Progenitor cell of endocrine pancreas (in vitro differentiated cells): Measurements from ENCODE around the gene SFTPD. TPM values are rescaled to one million over a fixed set of nuclear protein-coding genes. Genes with fewer than 3 reads are reported as not detected.

Experiments
- DNase-seq: peaks from one replicate; pipeline ENCODE4 v3.0.0; 2021; ENCODE audit warnings: low spot score; ENCODE audit not compliant: unreplicated experiment
- H3K27ac Mint-ChIP-seq: 2 replicates; pipeline ENCODE4 v1.8.0; 2021; ENCODE audit warnings: mild to moderate bottlenecking, moderate library complexity, mixed read lengths
- H3K27me3 Mint-ChIP-seq: 2 replicates; pipeline ENCODE4 v1.8.0; 2021; ENCODE audit warnings: mixed read lengths
- H3K36me3 Mint-ChIP-seq: 2 replicates; pipeline ENCODE4 v1.8.0; 2022; ENCODE audit warnings: mixed read lengths; ENCODE audit not compliant: insufficient read depth
- H3K4me1 Mint-ChIP-seq: 2 replicates; pipeline ENCODE4 v1.8.0; 2021; ENCODE audit warnings: low read depth, mixed read lengths
- H3K4me3 Mint-ChIP-seq: 2 replicates; pipeline ENCODE4 v1.8.0; 2021; ENCODE audit warnings: low read depth, mild to moderate bottlenecking, moderate library complexity, mixed read lengths
- H3K9me3 Mint-ChIP-seq: 2 replicates; pipeline ENCODE4 v1.8.0; 2021; ENCODE audit warnings: low read depth, mixed read lengths
- CTCF ChIP-seq: fragments of 200-600 bp; sonication (generic); IDR thresholded peaks from one replicate; pipeline ENCODE4 v1.5.0; 2021; ENCODE audit warnings: antibody characterized with exemption, mild to moderate bottlenecking; ENCODE audit not compliant: unreplicated experiment
- total RNA-seq: library from RNA; stranded (reverse); gene quantifications from 2 replicates; pipeline ENCODE4 v1.2.1, GENCODE V29; 2021

The SFTPD gene
- total RNA-seq, 1 donor from 2014 or later: 0.29 TPM

- no peak overlapping the region for H3K4me3 Mint-ChIP-seq
- no peak for DNase-seq
Measured at GRCh38 chr10:79947787-79948424, 999 bp downstream of the SFTPD start.

GRCh38 chr10:79947083-79947415, 1.9 kb downstream of the SFTPD start:
- no peak for TF ChIP-seq CTCF
- Mint-ChIP-seq H3K36me3 (no peaks in the 10 kb centered on the region), H3K4me3 (no peak overlapping the region), H3K9me3 (no peaks in the 10 kb centered on the region), H3K27ac (no peak overlapping the region), H3K4me1 (no peaks in the 10 kb centered on the region), H3K27me3 (peaks cover 33% of the 10 kb centered on the region)
- no peak for DNase-seq

More at GRCh38 chr10:79947787-79948424, 999 bp downstream of the SFTPD start:
- no peaks in the 10 kb centered on the region for H3K36me3 Mint-ChIP-seq
- H3K9me3 Mint-ChIP-seq: no peaks in the 10 kb centered on the region
- TF ChIP-seq CTCF: no peak
- peaks cover 33% of the 10 kb centered on the region for H3K27me3 Mint-ChIP-seq
- H3K27ac Mint-ChIP-seq: no peak overlapping the region
- H3K4me1 Mint-ChIP-seq: no peaks in the 10 kb centered on the region

GRCh38 chr10:79946271-79947082, 2.4 kb downstream of the SFTPD start:
- Mint-ChIP-seq H3K27me3 (peaks cover 33% of the 10 kb centered on the region), H3K4me3 (no peak overlapping the region), H3K27ac (no peak overlapping the region), H3K36me3 (no peaks in the 10 kb centered on the region), H3K4me1 (no peaks in the 10 kb centered on the region), H3K9me3 (no peaks in the 10 kb centered on the region)
- DNase-seq: no peak
- no peak for TF ChIP-seq CTCF

- H3K27ac Mint-ChIP-seq: no peak overlapping the region
Measured at GRCh38 chr10:79944428-79945395, 4.2 kb downstream of the SFTPD start.

More at GRCh38 chr10:79944428-79945395, 4.2 kb downstream of the SFTPD start:
- Mint-ChIP-seq H3K36me3 (no peaks in the 10 kb centered on the region), H3K4me3 (no peak overlapping the region), H3K4me1 (no peaks in the 10 kb centered on the region), H3K9me3 (no peaks in the 10 kb centered on the region), H3K27me3 (peaks cover 30% of the 10 kb centered on the region)
- no peak for DNase-seq
- no peak for TF ChIP-seq CTCF
